Lower lobe of right lung (tissue), 2 donors: ENCODE results near the gene MAML3. TPM values are rescaled to one million over a fixed set of nuclear protein-coding genes. Genes with fewer than 3 reads are reported as not detected.

Experiments
- ATAC-seq, 2 donors: fragments of 200-7000 bp; cut with Tn5 transposase; one replicate each; pipeline ENCODE4 v1.9.1; 2020 to 2022; ENCODE audit warnings: mild to moderate bottlenecking in 2 of 2, moderate library complexity in 2 of 2
- DNase-seq: peaks from one replicate; pipeline ENCODE4 v3.0.0-alpha.2; 2020
- H3K27ac ChIP-seq: fragments of 200-600 bp; one replicate; pipeline ENCODE4 v1.8.0; 2022
- H3K27me3 ChIP-seq: fragments of 200-600 bp; one replicate; pipeline ENCODE4 v1.8.0; 2022; ENCODE audit warnings: low read depth
- H3K36me3 ChIP-seq: fragments of 200-600 bp; one replicate; pipeline ENCODE4 v1.8.0; 2022; ENCODE audit warnings: mild to moderate bottlenecking
- H3K4me1 ChIP-seq: fragments of 200-600 bp; one replicate; pipeline ENCODE4 v1.8.0; 2022
- H3K4me3 ChIP-seq: fragments of 200-600 bp; one replicate; pipeline ENCODE4 v1.8.0; 2022; ENCODE audit warnings: mild to moderate bottlenecking
- H3K9me3 ChIP-seq: fragments of 200-600 bp; one replicate; pipeline ENCODE4 v1.8.0; 2022
- intact Hi-C: fragments of 100-400 bp; cut with DNase I; formaldehyde crosslinking; loops from one replicate; pipeline ENCODE4 v1.11.0; 2022
- total RNA-seq: library from RNA; stranded (reverse); fragmentation: NEBNext Ultra II Directional; extraction: Animal tissue kit (Norgen Biotek cat#: 25700); gene quantifications from one replicate; pipeline ENCODE4 v1.2.1, GENCODE V29; 2021
- TF ChIP-seq, protein P1 (sequence below): fragments of 200-600 bp; IDR thresholded peaks from one replicate; pipeline ENCODE4 v1.8.0; 2022; ENCODE audit warnings: antibody characterized with exemption, mild to moderate bottlenecking
- donor health status: DM: no; HTN: yes; CAD: no; lungs with severe emphysema.

MAML3 gene
- total RNA-seq, 1 donor from 2014 or later = 12.5 TPM

DNA sequence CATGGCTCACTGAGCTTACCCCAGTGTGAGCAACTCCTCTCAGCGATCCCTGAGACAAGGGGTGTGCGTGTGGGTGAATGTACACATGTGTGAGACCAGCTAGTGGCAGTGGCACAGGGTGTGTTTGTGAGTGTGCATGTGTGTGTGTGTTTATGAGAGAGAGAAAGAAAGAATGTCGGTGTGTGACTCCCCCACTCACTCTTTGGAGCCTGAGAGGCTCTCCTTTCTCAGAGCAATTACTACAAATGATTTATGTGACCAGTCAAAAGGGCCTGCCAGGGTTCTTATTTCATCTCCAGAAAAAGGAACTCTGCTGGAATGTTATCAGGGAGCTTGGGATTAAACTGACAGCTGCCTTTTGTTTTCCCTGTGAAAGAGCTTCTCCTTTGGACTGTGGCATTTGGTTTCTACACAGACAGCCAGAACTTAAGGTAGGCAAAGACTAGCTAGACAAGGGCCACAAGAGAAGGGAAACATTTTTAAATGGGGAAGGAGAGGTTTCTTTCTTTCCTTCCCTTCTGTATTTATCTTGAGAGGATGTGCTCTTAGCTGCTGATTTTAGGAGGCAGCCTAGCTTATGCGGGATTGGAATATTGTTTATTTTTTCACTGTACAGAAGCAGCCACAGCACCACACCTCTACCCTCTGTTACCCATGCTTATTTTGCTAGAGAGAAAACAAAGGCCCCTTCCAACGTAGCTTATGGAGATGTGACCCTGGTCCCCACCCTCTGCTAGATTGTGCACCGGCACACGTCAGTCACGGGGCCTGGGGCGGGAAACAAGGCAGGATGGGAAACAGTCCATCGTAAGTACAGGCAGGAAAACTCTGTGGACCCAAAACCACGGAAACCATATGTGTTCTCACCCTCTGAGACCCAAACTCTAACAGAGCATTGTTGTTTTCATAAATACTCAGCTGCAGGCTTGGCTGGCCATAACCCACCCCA is 344.9 kb downstream of the MAML3 start:
- H3K36me3 ChIP-seq = no peaks in the 10 kb centered on the region
- H3K27ac ChIP-seq = peak overlapping the region; percentile 20
- H3K4me1 ChIP-seq = peaks cover 17% of the 10 kb centered on the region
- no peaks in the 10 kb centered on the region for H3K9me3 ChIP-seq
- TF ChIP-seq, protein P1, sequence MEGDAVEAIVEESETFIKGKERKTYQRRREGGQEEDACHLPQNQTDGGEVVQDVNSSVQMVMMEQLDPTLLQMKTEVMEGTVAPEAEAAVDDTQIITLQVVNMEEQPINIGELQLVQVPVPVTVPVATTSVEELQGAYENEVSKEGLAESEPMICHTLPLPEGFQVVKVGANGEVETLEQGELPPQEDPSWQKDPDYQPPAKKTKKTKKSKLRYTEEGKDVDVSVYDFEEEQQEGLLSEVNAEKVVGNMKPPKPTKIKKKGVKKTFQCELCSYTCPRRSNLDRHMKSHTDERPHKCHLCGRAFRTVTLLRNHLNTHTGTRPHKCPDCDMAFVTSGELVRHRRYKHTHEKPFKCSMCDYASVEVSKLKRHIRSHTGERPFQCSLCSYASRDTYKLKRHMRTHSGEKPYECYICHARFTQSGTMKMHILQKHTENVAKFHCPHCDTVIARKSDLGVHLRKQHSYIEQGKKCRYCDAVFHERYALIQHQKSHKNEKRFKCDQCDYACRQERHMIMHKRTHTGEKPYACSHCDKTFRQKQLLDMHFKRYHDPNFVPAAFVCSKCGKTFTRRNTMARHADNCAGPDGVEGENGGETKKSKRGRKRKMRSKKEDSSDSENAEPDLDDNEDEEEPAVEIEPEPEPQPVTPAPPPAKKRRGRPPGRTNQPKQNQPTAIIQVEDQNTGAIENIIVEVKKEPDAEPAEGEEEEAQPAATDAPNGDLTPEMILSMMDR = no peak
- H3K4me3 ChIP-seq = no peak overlapping the region
- peak; percentile 13 to 18 for ATAC-seq
- no peaks in the 10 kb centered on the region for H3K27me3 ChIP-seq
- intact Hi-C loops = no loop called here
- DNase-seq = no peak

DNA sequence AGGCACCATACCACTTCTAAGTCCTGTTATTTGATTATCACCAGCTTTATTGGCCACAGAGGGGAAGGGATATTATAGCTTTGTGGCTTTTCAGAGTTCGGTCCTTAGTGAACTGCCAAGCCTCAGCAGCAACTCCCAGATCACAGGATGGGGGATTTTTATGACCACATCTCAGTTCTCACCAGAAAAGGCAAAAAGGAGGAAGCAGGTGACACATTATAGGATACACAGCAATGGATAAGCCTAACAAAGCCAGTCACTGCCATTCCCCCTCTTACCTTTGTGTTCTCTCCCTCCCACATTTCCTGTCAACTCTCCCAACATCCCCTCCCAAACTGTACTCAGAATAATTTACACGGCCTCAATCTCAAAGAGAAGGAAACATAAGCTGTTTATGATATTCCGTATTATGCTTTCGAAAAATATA is 345.6 kb downstream of the MAML3 start:
- no peaks in the 10 kb centered on the region for H3K27me3 ChIP-seq
- intact Hi-C loops = no loop called here
- H3K9me3 ChIP-seq = no peaks in the 10 kb centered on the region
- H3K27ac ChIP-seq = peak overlapping the region; percentile 20
- H3K36me3 ChIP-seq = no peaks in the 10 kb centered on the region
- peaks cover 15% of the 10 kb centered on the region for H3K4me1 ChIP-seq
- DNase-seq = no peak
- ATAC-seq = peak in 1 of 2 donors; percentile 16
- TF ChIP-seq, protein P1 = no peak
- H3K4me3 ChIP-seq = no peak overlapping the region

DNA sequence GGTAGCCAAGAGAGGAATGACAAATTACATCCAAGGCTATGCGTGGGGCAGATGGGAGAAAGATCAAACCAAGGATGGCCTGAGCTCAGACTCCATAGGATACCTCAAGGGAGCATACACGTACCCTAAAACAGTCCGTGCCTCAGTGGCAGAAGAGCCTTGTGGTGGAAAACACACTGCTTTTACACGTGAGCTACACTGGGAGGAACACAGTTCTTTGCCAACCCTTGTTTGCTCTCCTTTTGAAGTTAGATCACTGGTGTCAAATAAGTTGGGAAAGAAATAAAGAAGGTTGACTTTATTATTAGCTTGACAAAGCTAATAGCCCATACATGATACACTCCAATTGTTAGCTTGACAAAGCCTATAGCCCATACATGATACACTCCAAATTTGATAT is 346.5 kb downstream of the MAML3 start:
- ATAC-seq (no peak), DNase-seq (no peak)
- H3K27ac ChIP-seq = no peak overlapping the region
- TF ChIP-seq, protein P1 = no peak
- H3K4me1 ChIP-seq = peaks cover 15% of the 10 kb centered on the region
- intact Hi-C loops = no loop called here
- H3K4me3 ChIP-seq = no peak overlapping the region
- H3K27me3 ChIP-seq = no peaks in the 10 kb centered on the region
- H3K9me3 ChIP-seq = no peaks in the 10 kb centered on the region
- no peaks in the 10 kb centered on the region for H3K36me3 ChIP-seq

DNA sequence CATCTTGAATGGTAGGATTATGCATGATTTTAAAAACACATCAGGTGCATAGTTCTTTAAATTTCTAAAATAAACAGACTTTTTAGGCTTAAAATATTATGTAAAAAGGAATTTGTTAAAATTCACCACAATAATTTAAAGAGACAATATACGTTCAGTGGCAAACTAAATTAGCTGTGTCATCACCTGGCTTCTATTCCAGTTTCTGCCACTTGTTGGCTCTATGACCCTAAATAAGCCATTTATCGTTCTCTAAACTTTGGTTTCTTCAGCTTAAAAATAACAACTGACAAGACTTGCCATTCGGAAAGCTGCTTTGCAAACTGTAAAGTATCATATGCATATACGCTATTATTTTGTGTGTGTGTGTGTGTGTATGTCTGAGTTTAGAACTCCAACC is 347.1 kb downstream of the MAML3 start:
- ATAC-seq = no peak
- Histone ChIP-seq H3K9me3 (no peaks in the 10 kb centered on the region), H3K4me3 (no peak overlapping the region), H3K27ac (no peak overlapping the region), H3K27me3 (no peaks in the 10 kb centered on the region), H3K36me3 (no peaks in the 10 kb centered on the region), H3K4me1 (peaks cover 15% of the 10 kb centered on the region)
- TF ChIP-seq, protein P1 = no peak
- intact Hi-C loops = no loop called here
- DNase-seq = no peak

DNA sequence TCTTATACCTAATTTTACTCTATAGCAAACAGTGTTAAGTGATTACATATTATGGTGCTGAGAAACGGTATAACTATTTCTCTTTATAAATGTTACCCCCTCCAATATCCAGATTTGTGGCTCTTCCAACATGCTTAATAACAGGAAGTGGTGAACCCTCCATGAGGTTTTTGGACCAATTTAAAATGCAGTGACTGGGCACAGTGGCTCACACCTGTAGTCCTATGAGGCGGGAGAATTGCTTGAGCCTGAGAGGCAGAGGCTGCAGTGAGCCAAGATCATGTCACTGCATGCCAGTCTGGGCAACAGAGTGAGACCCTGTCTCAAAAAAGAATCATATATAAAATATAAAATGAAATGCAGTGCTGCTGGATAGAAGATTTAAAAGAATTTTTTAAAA is 351.1 kb downstream of the MAML3 start:
- Histone ChIP-seq H3K4me1 (peaks cover 20% of the 10 kb centered on the region), H3K36me3 (no peaks in the 10 kb centered on the region), H3K9me3 (no peaks in the 10 kb centered on the region), H3K27me3 (no peaks in the 10 kb centered on the region), H3K27ac (no peak overlapping the region), H3K4me3 (no peak overlapping the region)
- TF ChIP-seq, protein P1 = no peak
- no peak for DNase-seq
- ATAC-seq = no peak
- intact Hi-C loops = no loop called here
